NOMO-1 treated with DMSO at 0.1 percent for 48 hours (cell line): ENCODE measurements around the gene SDC1.
"Not testable (repeated sequence)": the region's sequence is repeated elsewhere in the genome, so short reads cannot be mapped to it uniquely, and the experiment has no call there.

ENCODE experiments used
- DNase-seq: peaks from one replicate; lab custom pipeline; 2025; ENCODE audit not compliant: unreplicated experiment; lab: John Stamatoyannopoulos, UW

Gene SDC1

GRCh38 chr2:20198796-20199632 lies 25.9 kb downstream of the SDC1 start:
- DNase-seq: no peak

GRCh38 chr2:20198001-20198400 lies 26.9 kb downstream of the SDC1 start:
- no peak for DNase-seq

- DNase-seq: no peak
These were observed 27.7 kb downstream of the SDC1 start for GRCh38 chr2:20197192-20197591.

- DNase-seq: no peak
These were observed 28.2 kb downstream of the SDC1 start for GRCh38 chr2:20196657-20197161.

GRCh38 chr2:20196053-20196656 lies 28.8 kb downstream of the SDC1 start:
- no peak for DNase-seq

GRCh38 chr2:20195431-20196033 lies 29.4 kb downstream of the SDC1 start:
- DNase-seq: no peak

- not testable (repeated sequence) for DNase-seq
These were observed 29.9 kb downstream of the SDC1 start for GRCh38 chr2:20195016-20195411.

GRCh38 chr2:20194097-20195015 lies 30.6 kb downstream of the SDC1 start:
- no peak for DNase-seq

- DNase-seq: no peak
These were observed 31.7 kb downstream of the SDC1 start for GRCh38 chr2:20193185-20193584.

- no peak for DNase-seq
These were observed 32.1 kb downstream of the SDC1 start for GRCh38 chr2:20192781-20193180.

GRCh38 chr2:20191714-20192569 lies 33.0 kb downstream of the SDC1 start:
- DNase-seq: no peak

GRCh38 chr2:20190876-20191713 lies 33.8 kb downstream of the SDC1 start:
- DNase-seq: no peak

GRCh38 chr2:20190170-20190569 lies 34.8 kb downstream of the SDC1 start:
- DNase-seq: no peak

GRCh38 chr2:20189299-20189931 lies 35.5 kb downstream of the SDC1 start:
- DNase-seq: no peak

GRCh38 chr2:20188851-20189250 lies 36.1 kb downstream of the SDC1 start:
- no peak for DNase-seq

- no peak for DNase-seq
These were observed 36.7 kb downstream of the SDC1 start for GRCh38 chr2:20188201-20188600.

- no peak for DNase-seq
These were observed 37.6 kb downstream of the SDC1 start for GRCh38 chr2:20187331-20187730.

GRCh38 chr2:20186855-20187187 lies 38.1 kb downstream of the SDC1 start:
- no peak for DNase-seq
